GM12878 (cell line): ENCODE results near the gene SNX30. TPM values are rescaled to one million over a fixed set of nuclear protein-coding genes. Genes with fewer than 3 reads are reported as not detected.

Source experiments
- ATAC-seq: fragments of 200-7000 bp; cut with Tn5 transposase; 3 replicates; pipeline ENCODE4 v1.9.1; 2020; ENCODE audit warnings: mild to moderate bottlenecking, moderate library complexity
- BruUV-seq: library from RNA; stranded (reverse); fragments of 400-500 nt; replicated peaks from 2 replicates; lab custom pipeline; 2021; lab: Mats Ljungman, UMichigan
- CTCF ChIA-PET: fragments of 300-600 bp; sonication (Branson Sonifier 250); formaldehyde crosslinking; extraction: SDS; loops from one replicate; lab custom pipeline; 2021; ENCODE audit warnings: inconsistent platforms; lab: Yijun Ruan, JAX
- POLR2A ChIA-PET: fragments of 350-600 bp; formaldehyde crosslinking; extraction: SDS; loops from one replicate; lab custom pipeline; 2021; ENCODE audit warnings: inconsistent platforms; lab: Charles Lee
- RAD21 ChIA-PET: fragments of 300-600 bp; sonication (Branson Sonifier 250); formaldehyde crosslinking; loops from one replicate; lab custom pipeline; 2023; ENCODE audit warnings: antibody characterized with exemption; ENCODE audit not compliant: unreplicated experiment; lab: Charles Lee
- SMC1A ChIA-PET: fragments of 300-600 bp; sonication (Branson Sonifier 250); formaldehyde crosslinking; loops from one replicate; lab custom pipeline; 2023; ENCODE audit not compliant: unreplicated experiment, uncharacterized antibody; lab: Charles Lee
- DNase-seq: peaks from one replicate; pipeline ENCODE4 v3.0.0-alpha.2; 2011; ENCODE audit warnings: low read depth, low spot score
- FAIRE-seq: peaks from 3 replicates; lab custom pipeline; 2011; peaks lifted over from hg19 to GRCh38; lab: Jason Lieb, UNC
- H2AFZ ChIP-seq: 2 replicates; pipeline ENCODE4 v1.6.0; 2011; ENCODE audit warnings: low read depth, low read length, control low read depth; ENCODE audit not compliant: control insufficient read depth
- H3K27ac ChIP-seq: 2 replicates; pipeline ENCODE4 v1.5.1; 2011; ENCODE audit warnings: control low read depth; ENCODE audit not compliant: control insufficient read depth, insufficient read depth
- H3K27me3 ChIP-seq, 2 experiments: replicated peaks in 1 of 2; 2 replicates each; pipeline versions ENCODE4 v1.6.0 to v1.6.1; 2011; ENCODE audit warnings: low read length in 1 of 2; ENCODE audit not compliant: control insufficient read depth in 2 of 2, insufficient read depth in 2 of 2
- H3K36me3 ChIP-seq, 2 experiments: 2 replicates each; pipeline ENCODE4 v1.5.1; 2011; ENCODE audit warnings: low read length in 1 of 2; ENCODE audit not compliant: control insufficient read depth in 2 of 2, insufficient read depth in 2 of 2
- H3K4me1 ChIP-seq: 2 replicates; pipeline ENCODE4 v1.6.1; 2011; ENCODE audit warnings: mild to moderate bottlenecking, low read length, moderate library complexity, mixed read lengths; ENCODE audit not compliant: control insufficient read depth, insufficient read depth
- H3K4me2 ChIP-seq: 2 replicates; pipeline ENCODE4 v1.6.0; 2011; ENCODE audit warnings: control low read depth; ENCODE audit not compliant: control insufficient read depth, insufficient read depth
- H3K4me3 ChIP-seq: fragments of 200-600 bp; sonication (generic); 2 replicates; pipeline ENCODE4 v1.5.1; 2016
- H3K79me2 ChIP-seq: 2 replicates; pipeline ENCODE4 v1.6.0; 2011; ENCODE audit warnings: low read length; ENCODE audit not compliant: control insufficient read depth, insufficient read depth
- H3K9ac ChIP-seq: 2 replicates; pipeline ENCODE4 v1.8.0; 2011; ENCODE audit warnings: low read length, control low read depth, mixed read lengths; ENCODE audit not compliant: control insufficient read depth, insufficient read depth
- H3K9me3 ChIP-seq: replicated peaks from 3 replicates; pipeline ENCODE4 v1.5.1; 2011; ENCODE audit warnings: mild to moderate bottlenecking, low read length; ENCODE audit not compliant: control insufficient read depth, insufficient read depth
- H4K20me1 ChIP-seq: 2 replicates; pipeline ENCODE4 v1.6.0; 2011; ENCODE audit not compliant: control insufficient read depth, insufficient read depth
- ATF7 ChIP-seq: fragments of 450-650 bp; IDR thresholded peaks from 2 replicates; pipeline ENCODE4 v1.6.1; 2016; ENCODE audit warnings: low read depth, mild to moderate bottlenecking
- CEBPB ChIP-seq, 2 experiments: fragments of 150-350 bp in 1 of 2; IDR thresholded peaks; 2 replicates each; pipeline ENCODE4 v1.6.1; 2012 to 2014; ENCODE audit warnings: low read depth in 2 of 2, low read length in 2 of 2, borderline replicate concordance in 1 of 2, inconsistent platforms in 1 of 2
- EED ChIP-seq: sonication (generic); IDR thresholded peaks from 2 replicates; pipeline ENCODE4 v1.6.1; 2016; ENCODE audit warnings: antibody characterized with exemption, low read depth
- ETV6 ChIP-seq, 2 experiments: fragments of 450-650 bp in 1 of 2; IDR thresholded peaks in 1 of 2; conservative IDR thresholded peaks in 1 of 2; 2 replicates each; pipeline ENCODE4 v1.6.1; 2014; ENCODE audit warnings: antibody characterized with exemption in 1 of 2, borderline replicate concordance in 1 of 2, low read depth in 1 of 2, mild to moderate bottlenecking in 1 of 2, moderate library complexity in 1 of 2
- FOXM1 ChIP-seq: IDR thresholded peaks from 2 replicates; pipeline ENCODE4 v1.6.1; 2012; ENCODE audit warnings: low read depth, mild to moderate bottlenecking, inconsistent platforms, low read length, moderate library complexity
- NR2C2 ChIP-seq: IDR thresholded peaks from 2 replicates; pipeline ENCODE4 v1.6.1; 2011; ENCODE audit warnings: borderline replicate concordance, low read depth; ENCODE audit not compliant: control insufficient read depth, insufficient read length
- NR2F1 ChIP-seq: fragments of 450-650 bp; conservative IDR thresholded peaks from 2 replicates; pipeline ENCODE4 v1.6.1; 2017; ENCODE audit warnings: mild to moderate bottlenecking
- POLR2AphosphoS5 ChIP-seq: IDR thresholded peaks from 2 replicates; pipeline ENCODE4 v1.6.1; 2011; ENCODE audit warnings: mild to moderate bottlenecking, low read length, inconsistent platforms
- SUZ12 ChIP-seq: fragments of 200-600 bp; sonication (generic); IDR thresholded peaks from one replicate; pipeline ENCODE4 v1.6.1; 2018; ENCODE audit warnings: antibody characterized with exemption, mild to moderate bottlenecking; ENCODE audit not compliant: unreplicated experiment
- ZBED1 ChIP-seq: IDR thresholded peaks from 2 replicates; pipeline ENCODE4 v1.6.1; 2016; ENCODE audit warnings: borderline replicate concordance
- WGBS: methylation state at CpG from one replicate; pipeline ENCODE4 v1.1.6; 2016; ENCODE audit warnings: low lambda C conversion rate; ENCODE audit not compliant: insufficient replicate concordance, insufficient coverage; ENCODE audit errors: missing lambda C conversion rate; 5-methylcytosine and 5-hydroxymethylcytosine counted together
- in situ Hi-C: fragments of 300-500 bp; cut with MboI; formaldehyde crosslinking; loops from 9 replicates; pipeline ENCODE4 v1.14.3; 2018; ENCODE audit warnings: mixed read lengths
- intact Hi-C: fragments of 100-400 bp; cut with micrococcal nuclease; formaldehyde crosslinking; loops from one replicate; pipeline ENCODE4 v1.14.2; 2022; ENCODE audit not compliant: unreplicated experiment
- polyA plus RNA-seq, 11 experiments: library from polyadenylated mRNA; depleted of rRNA in 4 of 11; unstranded in 6 of 11; stranded (reverse) in 5 of 11; fragments of >200 nt; fragmentation: Nextera tagmentation in 4 of 11; fragmentation: Illumina TruSeq in 1 of 11; extraction: Ambion mirVana in 4 of 11; extraction: Trizol in 1 of 11; gene quantifications; 1 replicate in 1 of 11; 2 replicates in 10 of 11; pipeline versions ENCODE4 v1.2.1 to v1.2.3, GENCODE V29; 2011 to 2016; ENCODE audit warnings: inconsistent platforms in 2 of 11, missing spikeins in 2 of 11, low read depth in 1 of 11
- total RNA-seq, 4 experiments: library from RNA; depleted of rRNA in 3 of 4; stranded (reverse); fragments of >200 nt in 3 of 4; fragmentation: Illumina TruSeq in 1 of 4; extraction: Trizol in 1 of 4; gene quantifications; 2 replicates each; pipeline versions ENCODE4 v1.2.1 to v1.2.3, GENCODE V29; 2013 to 2021
- TF ChIP-seq, protein P1 (sequence below): IDR thresholded peaks from 2 replicates; pipeline ENCODE4 v1.6.1; 2011; ENCODE audit warnings: low read depth, low read length, improper control_type of control experiment, borderline replicate concordance
- TF ChIP-seq, protein P2 (sequence below): fragments of 450-650 bp; IDR thresholded peaks from 2 replicates; pipeline ENCODE4 v1.6.1; 2016; ENCODE audit warnings: mild to moderate bottlenecking, moderate library complexity, borderline replicate concordance
- TF ChIP-seq, protein P3 (sequence below): IDR thresholded peaks from 2 replicates; pipeline ENCODE4 v1.6.1; 2011; ENCODE audit warnings: borderline replicate concordance, low read depth, mild to moderate bottlenecking, moderate library complexity, mixed read lengths, low read length; ENCODE audit not compliant: insufficient read depth; ENCODE audit errors: extremely low read length

The SNX30 gene
- total and polyA plus RNA-seq, 10 of the 15 experiments (the other 5 are each of a cell fraction or from before 2014, with no cell fraction given): 0.53 to 4.0 (median 1.5) TPM

DNA sequence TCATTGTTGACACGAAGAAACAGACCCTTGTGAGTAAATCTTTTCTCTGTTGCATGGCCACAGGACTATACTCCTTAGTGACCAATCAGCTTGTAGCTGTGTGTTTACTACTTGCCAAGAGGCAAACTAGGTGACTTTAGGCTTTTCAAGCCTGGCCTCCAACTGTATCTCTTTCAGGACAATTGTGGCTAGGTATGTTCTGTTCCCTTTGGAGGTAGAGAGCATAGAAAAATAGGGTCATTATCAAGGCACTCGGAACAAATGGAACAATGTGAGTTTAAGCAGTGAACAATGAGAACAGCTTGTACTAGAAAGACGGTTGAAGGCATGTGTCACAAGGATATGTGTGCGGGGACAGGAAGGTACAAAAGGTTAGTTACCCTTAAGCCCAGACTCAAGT lies 92.0 kb downstream of the SNX30 start:
- CTCF ChIA-PET: interaction anchor here (0.8 to 9.1 kb wide), 6 partner anchors 13 to 60 kb away, joined by 3 to 138 read pairs (median 4); no protein-coding TSS in a partner anchor

More for the DNA sequence above, 92.0 kb downstream of the SNX30 start:
- TF ChIP-seq NR2F1: no peak
- TF ChIP-seq NR2C2: no peak
- no peak for TF ChIP-seq FOXM1
- TF ChIP-seq, protein P1, sequence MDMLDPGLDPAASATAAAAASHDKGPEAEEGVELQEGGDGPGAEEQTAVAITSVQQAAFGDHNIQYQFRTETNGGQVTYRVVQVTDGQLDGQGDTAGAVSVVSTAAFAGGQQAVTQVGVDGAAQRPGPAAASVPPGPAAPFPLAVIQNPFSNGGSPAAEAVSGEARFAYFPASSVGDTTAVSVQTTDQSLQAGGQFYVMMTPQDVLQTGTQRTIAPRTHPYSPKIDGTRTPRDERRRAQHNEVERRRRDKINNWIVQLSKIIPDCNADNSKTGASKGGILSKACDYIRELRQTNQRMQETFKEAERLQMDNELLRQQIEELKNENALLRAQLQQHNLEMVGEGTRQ: no peak
- TF ChIP-seq ZBED1: no peak
- TF ChIP-seq, protein P2, sequence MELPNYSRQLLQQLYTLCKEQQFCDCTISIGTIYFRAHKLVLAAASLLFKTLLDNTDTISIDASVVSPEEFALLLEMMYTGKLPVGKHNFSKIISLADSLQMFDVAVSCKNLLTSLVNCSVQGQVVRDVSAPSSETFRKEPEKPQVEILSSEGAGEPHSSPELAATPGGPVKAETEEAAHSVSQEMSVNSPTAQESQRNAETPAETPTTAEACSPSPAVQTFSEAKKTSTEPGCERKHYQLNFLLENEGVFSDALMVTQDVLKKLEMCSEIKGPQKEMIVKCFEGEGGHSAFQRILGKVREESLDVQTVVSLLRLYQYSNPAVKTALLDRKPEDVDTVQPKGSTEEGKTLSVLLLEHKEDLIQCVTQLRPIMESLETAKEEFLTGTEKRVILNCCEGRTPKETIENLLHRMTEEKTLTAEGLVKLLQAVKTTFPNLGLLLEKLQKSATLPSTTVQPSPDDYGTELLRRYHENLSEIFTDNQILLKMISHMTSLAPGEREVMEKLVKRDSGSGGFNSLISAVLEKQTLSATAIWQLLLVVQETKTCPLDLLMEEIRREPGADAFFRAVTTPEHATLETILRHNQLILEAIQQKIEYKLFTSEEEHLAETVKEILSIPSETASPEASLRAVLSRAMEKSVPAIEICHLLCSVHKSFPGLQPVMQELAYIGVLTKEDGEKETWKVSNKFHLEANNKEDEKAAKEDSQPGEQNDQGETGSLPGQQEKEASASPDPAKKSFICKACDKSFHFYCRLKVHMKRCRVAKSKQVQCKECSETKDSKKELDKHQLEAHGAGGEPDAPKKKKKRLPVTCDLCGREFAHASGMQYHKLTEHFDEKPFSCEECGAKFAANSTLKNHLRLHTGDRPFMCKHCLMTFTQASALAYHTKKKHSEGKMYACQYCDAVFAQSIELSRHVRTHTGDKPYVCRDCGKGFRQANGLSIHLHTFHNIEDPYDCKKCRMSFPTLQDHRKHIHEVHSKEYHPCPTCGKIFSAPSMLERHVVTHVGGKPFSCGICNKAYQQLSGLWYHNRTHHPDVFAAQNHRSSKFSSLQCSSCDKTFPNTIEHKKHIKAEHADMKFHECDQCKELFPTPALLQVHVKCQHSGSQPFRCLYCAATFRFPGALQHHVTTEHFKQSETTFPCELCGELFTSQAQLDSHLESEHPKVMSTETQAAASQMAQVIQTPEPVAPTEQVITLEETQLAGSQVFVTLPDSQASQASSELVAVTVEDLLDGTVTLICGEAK: no peak
- TF ChIP-seq POLR2AphosphoS5: no peak
- no peak for TF ChIP-seq ATF7
- TF ChIP-seq EED: no peak
- no peak for TF ChIP-seq SUZ12
- TF ChIP-seq, protein P3, sequence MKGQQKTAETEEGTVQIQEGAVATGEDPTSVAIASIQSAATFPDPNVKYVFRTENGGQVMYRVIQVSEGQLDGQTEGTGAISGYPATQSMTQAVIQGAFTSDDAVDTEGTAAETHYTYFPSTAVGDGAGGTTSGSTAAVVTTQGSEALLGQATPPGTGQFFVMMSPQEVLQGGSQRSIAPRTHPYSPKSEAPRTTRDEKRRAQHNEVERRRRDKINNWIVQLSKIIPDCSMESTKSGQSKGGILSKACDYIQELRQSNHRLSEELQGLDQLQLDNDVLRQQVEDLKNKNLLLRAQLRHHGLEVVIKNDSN: no peak
- no peak for TF ChIP-seq ETV6 (conservative IDR thresholded peaks at IDR 0.05 in 1 of 2, IDR thresholded peaks at IDR 0.05 in 1 of 2; ENCODE audit: borderline replicate concordance in 1 of 2, low read depth in 1 of 2)
- TF ChIP-seq CEBPB (IDR thresholded peaks at IDR 0.05; ENCODE audit: borderline replicate concordance in 1 of 2, low read depth in 2 of 2, low read length in 2 of 2): no peak
- TF ChIP-seq, all 136 proteins: peak for 0
- Histone ChIP-seq H3K4me2 (no peak overlapping the region), H3K4me1 (peaks cover 11% of the 10 kb centered on the region), H3K9me3 (no peaks in the 10 kb centered on the region), H2AFZ (no peak overlapping the region), H3K36me3 (no peaks in the 10 kb centered on the region), H3K4me3 (no peak overlapping the region), H3K27ac (no peak overlapping the region), H3K27me3 (no peaks in the 10 kb centered on the region; a peak in 1 of 4 replicates), H3K79me2 (no peaks in the 10 kb centered on the region), H3K9ac (no peak overlapping the region), H4K20me1 (no peaks in the 10 kb centered on the region; the same call in 1 of the 2 replicates)
- no TSS peak for BruUV-seq
- intact Hi-C loops (no loop called here), in situ Hi-C loops (loop anchor here (5.0 kb wide), 1 partner anchor 65 kb away; no protein-coding TSS in a partner anchor)
- POLR2A ChIA-PET: no interaction called here
- SMC1A ChIA-PET: interaction anchor here (1.0 to 1.7 kb wide), 2 partner anchors 60 to 64 kb away, joined by 4 to 7 read pairs; no protein-coding TSS in a partner anchor
- RAD21 ChIA-PET: interaction anchor here (3.0 kb wide), 1 partner anchor 61 kb away, joined by 19 read pairs; no protein-coding TSS in a partner anchor
- no peak for DNase-seq
- WGBS: 80% methylated on average over 4 of the region's 4 CpGs
- ATAC-seq: no peak
- no peak for FAIRE-seq
